Measurements from ENCODE around the gene GP5.

DNA sequence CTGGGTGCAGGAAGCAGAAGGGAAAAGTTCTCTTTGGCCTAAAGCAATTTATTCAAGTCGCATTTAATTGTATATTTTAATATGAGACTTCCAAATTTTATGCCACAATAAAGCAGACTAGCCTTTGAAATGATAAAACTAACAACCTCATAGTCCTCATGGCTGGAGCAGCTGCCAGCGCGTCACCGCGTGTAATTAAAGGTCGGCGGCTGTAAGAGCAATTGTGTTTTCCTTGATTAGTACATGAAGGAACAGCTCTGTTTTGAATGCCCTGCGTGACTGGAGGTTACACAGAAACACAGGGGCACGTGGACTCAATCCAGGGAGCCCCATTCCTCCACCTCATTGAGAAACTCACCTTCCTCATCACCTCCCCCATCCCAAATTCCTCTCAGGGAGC is 19.4 kb downstream of the GP5 start:
- TF ChIP-seq CTCF (IDR thresholded peaks at IDR 0.05) (no peak), POLR2A (IDR thresholded peaks at IDR 0.05) (no peak), EP300 (IDR thresholded peaks at IDR 0.05) (no peak)
